Loucy (cell line): ENCODE measurements around the gene GAB2.

ENCODE experiments used
- H2AFZ ChIP-seq: fragments of 200-600 bp; sonication (generic); 2 replicates; pipeline ENCODE4 v1.6.0; 2016; ENCODE audit warnings: antibody characterized with exemption, mild to moderate bottlenecking, low read length, moderate library complexity
- H3F3A ChIP-seq: fragments of 200-600 bp; 2 replicates; pipeline ENCODE4 v1.6.0; 2016; ENCODE audit warnings: antibody characterized with exemption, low read depth, mild to moderate bottlenecking
- H3K27me3 ChIP-seq: fragments of 200-600 bp; sonication (generic); 2 replicates; pipeline ENCODE4 v1.6.1; 2014; ENCODE audit warnings: low read length, mild to moderate bottlenecking; ENCODE audit not compliant: insufficient read depth, poor library complexity, severe bottlenecking
- H3K36me3 ChIP-seq: fragments of 200-600 bp; sonication (generic); 2 replicates; pipeline ENCODE4 v1.6.1; 2016; ENCODE audit warnings: low read length; ENCODE audit not compliant: insufficient read depth
- H3K4me1 ChIP-seq: fragments of 200-600 bp; sonication (generic); 2 replicates; pipeline ENCODE4 v1.5.1; 2014; ENCODE audit warnings: low read length, mild to moderate bottlenecking; ENCODE audit not compliant: insufficient read depth, poor library complexity, severe bottlenecking
- H3K4me2 ChIP-seq: fragments of 200-600 bp; sonication (generic); 2 replicates; pipeline ENCODE4 v1.6.0; 2014; ENCODE audit warnings: antibody characterized with exemption, low read length, low read depth, mild to moderate bottlenecking; ENCODE audit not compliant: poor library complexity, severe bottlenecking
- H3K4me3 ChIP-seq: fragments of 200-600 bp; sonication (generic); 2 replicates; pipeline ENCODE4 v1.5.1; 2014; ENCODE audit warnings: low read length, mild to moderate bottlenecking, mixed read lengths; ENCODE audit not compliant: poor library complexity, severe bottlenecking
- H3K79me2 ChIP-seq: fragments of 200-600 bp; sonication (generic); 2 replicates; pipeline ENCODE4 v1.6.1; 2014; ENCODE audit warnings: low read length; ENCODE audit not compliant: insufficient read depth
- H3K9ac ChIP-seq: fragments of 200-600 bp; sonication (generic); 2 replicates; pipeline ENCODE4 v1.6.0; 2014; ENCODE audit warnings: mild to moderate bottlenecking, low read depth, low read length, moderate library complexity; ENCODE audit not compliant: poor library complexity, severe bottlenecking
- H3K9me2 ChIP-seq: fragments of 200-600 bp; sonication (generic); replicated peaks from 2 replicates; pipeline ENCODE4 v1.6.1; 2016; ENCODE audit warnings: low read depth, low read length, mixed read lengths
- H3K9me3 ChIP-seq: fragments of 200-600 bp; sonication (generic); 2 replicates; pipeline ENCODE4 v1.6.1; 2014; ENCODE audit warnings: mild to moderate bottlenecking, antibody characterized with exemption, low read length, low read depth; ENCODE audit not compliant: insufficient read depth
- H4K20me1 ChIP-seq: fragments of 200-600 bp; sonication (generic); 2 replicates; pipeline ENCODE4 v1.6.0; 2014; ENCODE audit warnings: antibody characterized with exemption, low read length, mild to moderate bottlenecking; ENCODE audit not compliant: insufficient read depth, poor library complexity, severe bottlenecking
- CTCF ChIP-seq: fragments of 200-600 bp; sonication (generic); conservative IDR thresholded peaks from 2 replicates; pipeline ENCODE4 v1.5.1; 2014; ENCODE audit warnings: mild to moderate bottlenecking, antibody characterized with exemption, low read length
- EZH2phosphoT487 ChIP-seq: fragments of 200-600 bp; IDR thresholded peaks from 2 replicates; pipeline ENCODE4 v1.6.1; 2018; ENCODE audit warnings: antibody characterized with exemption, mild to moderate bottlenecking, moderate library complexity, borderline replicate concordance

The GAB2 gene

GRCh38 chr11:78400702-78401101 lies 16.9 kb downstream of the GAB2 start:
- H3K9ac ChIP-seq = no peak overlapping the region
- H3F3A ChIP-seq = no peaks in the 10 kb centered on the region
- H2AFZ ChIP-seq = no peak overlapping the region
- no peaks in the 10 kb centered on the region for H4K20me1 ChIP-seq
- no peaks in the 10 kb centered on the region for H3K9me2 ChIP-seq
- no peaks in the 10 kb centered on the region for H3K27me3 ChIP-seq
- H3K9me3 ChIP-seq = no peaks in the 10 kb centered on the region
- H3K36me3 ChIP-seq = no peaks in the 10 kb centered on the region
- H3K4me2 ChIP-seq = no peak overlapping the region
- H3K4me3 ChIP-seq = no peak overlapping the region
- peaks cover 12% of the 10 kb centered on the region for H3K4me1 ChIP-seq
- H3K79me2 ChIP-seq = no peaks in the 10 kb centered on the region
- TF ChIP-seq CTCF (no peak), EZH2phosphoT487 (no peak)

- Histone ChIP-seq H3K4me1 (peaks cover 12% of the 10 kb centered on the region), H3K9me2 (no peaks in the 10 kb centered on the region), H3K9ac (no peak overlapping the region), H4K20me1 (no peaks in the 10 kb centered on the region), H3K79me2 (no peaks in the 10 kb centered on the region), H3K4me3 (no peak overlapping the region), H2AFZ (no peak overlapping the region), H3F3A (no peaks in the 10 kb centered on the region), H3K4me2 (no peak overlapping the region), H3K9me3 (no peaks in the 10 kb centered on the region), H3K36me3 (no peaks in the 10 kb centered on the region), H3K27me3 (no peaks in the 10 kb centered on the region)
- no peak for TF ChIP-seq CTCF
- TF ChIP-seq EZH2phosphoT487 = no peak
Measured at GRCh38 chr11:78400116-78400515, 17.5 kb downstream of the GAB2 start.

GRCh38 chr11:78399136-78399535 lies 18.5 kb downstream of the GAB2 start:
- peaks cover 12% of the 10 kb centered on the region for H3K4me1 ChIP-seq
- H3K4me2 ChIP-seq = no peak overlapping the region
- no peaks in the 10 kb centered on the region for H4K20me1 ChIP-seq
- no peaks in the 10 kb centered on the region for H3K36me3 ChIP-seq
- TF ChIP-seq EZH2phosphoT487 (no peak), CTCF (no peak)
- no peak overlapping the region for H2AFZ ChIP-seq
- H3F3A ChIP-seq = no peaks in the 10 kb centered on the region
- H3K4me3 ChIP-seq = no peak overlapping the region
- no peaks in the 10 kb centered on the region for H3K27me3 ChIP-seq
- no peaks in the 10 kb centered on the region for H3K9me2 ChIP-seq
- H3K9me3 ChIP-seq = no peaks in the 10 kb centered on the region
- no peak overlapping the region for H3K9ac ChIP-seq
- no peaks in the 10 kb centered on the region for H3K79me2 ChIP-seq
